Lower leg skin (tissue), 3 donors: ENCODE results near the gene EML6.

Experiments
- POLR2A ChIP-seq, 2 donors: fragments of 450-650 bp; IDR thresholded peaks; one replicate each; pipeline ENCODE4 v1.6.1; 2016 to 2017; ENCODE audit warnings: antibody characterized with exemption in 2 of 2, mild to moderate bottlenecking in 1 of 2, moderate library complexity in 1 of 2
- TF ChIP-seq, protein P1 (sequence below), 3 donors: fragments of 450-650 bp; IDR thresholded peaks; one replicate each; pipeline ENCODE4 v1.5.1; 2016; ENCODE audit warnings: antibody characterized with exemption in 3 of 3, mild to moderate bottlenecking in 3 of 3, moderate library complexity in 2 of 3

DNA sequence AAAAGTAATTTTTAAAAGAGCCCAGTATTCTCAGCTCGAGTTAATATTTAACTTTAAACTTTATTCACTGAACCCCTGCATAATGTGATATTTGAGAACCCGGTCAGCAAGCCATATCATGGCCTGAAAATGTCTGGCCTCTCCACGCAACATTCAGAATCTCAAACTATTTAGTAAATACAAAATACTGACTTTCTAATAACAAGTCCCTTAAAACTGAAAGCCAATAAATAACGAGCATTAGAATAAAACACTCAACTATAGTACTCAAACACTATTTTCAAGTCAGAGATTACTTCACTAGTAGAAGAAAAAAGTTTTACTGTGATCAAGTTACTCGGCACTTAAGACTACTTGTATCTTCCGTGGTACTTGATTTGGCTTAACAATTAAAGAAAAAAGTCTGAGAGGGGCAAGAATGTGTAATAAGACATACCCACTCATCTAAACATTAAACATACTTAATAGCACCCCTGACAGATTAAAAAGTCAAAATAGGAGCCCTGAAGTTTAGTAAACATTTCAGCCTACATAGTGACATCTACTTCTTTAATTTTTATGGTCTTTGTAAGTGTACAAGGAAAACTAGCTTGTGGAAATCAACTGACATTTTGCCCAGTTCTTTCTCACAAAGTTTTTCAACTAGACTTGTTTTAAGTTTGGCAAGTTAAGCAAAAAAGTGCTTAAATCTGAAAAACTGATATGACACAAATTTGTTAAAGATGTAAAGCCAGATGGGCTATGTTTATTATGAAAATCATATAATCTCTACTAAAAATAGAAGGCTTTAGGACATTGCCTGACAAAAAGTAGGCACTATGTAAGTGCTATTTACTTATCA lies 288.6 kb downstream of the EML6 start:
- TF ChIP-seq, protein P1, sequence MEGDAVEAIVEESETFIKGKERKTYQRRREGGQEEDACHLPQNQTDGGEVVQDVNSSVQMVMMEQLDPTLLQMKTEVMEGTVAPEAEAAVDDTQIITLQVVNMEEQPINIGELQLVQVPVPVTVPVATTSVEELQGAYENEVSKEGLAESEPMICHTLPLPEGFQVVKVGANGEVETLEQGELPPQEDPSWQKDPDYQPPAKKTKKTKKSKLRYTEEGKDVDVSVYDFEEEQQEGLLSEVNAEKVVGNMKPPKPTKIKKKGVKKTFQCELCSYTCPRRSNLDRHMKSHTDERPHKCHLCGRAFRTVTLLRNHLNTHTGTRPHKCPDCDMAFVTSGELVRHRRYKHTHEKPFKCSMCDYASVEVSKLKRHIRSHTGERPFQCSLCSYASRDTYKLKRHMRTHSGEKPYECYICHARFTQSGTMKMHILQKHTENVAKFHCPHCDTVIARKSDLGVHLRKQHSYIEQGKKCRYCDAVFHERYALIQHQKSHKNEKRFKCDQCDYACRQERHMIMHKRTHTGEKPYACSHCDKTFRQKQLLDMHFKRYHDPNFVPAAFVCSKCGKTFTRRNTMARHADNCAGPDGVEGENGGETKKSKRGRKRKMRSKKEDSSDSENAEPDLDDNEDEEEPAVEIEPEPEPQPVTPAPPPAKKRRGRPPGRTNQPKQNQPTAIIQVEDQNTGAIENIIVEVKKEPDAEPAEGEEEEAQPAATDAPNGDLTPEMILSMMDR (IDR thresholded peaks at IDR 0.05), result no peak
- TF ChIP-seq POLR2A (IDR thresholded peaks at IDR 0.05), result no peak
